Embryonic facial prominence (tissue), 1 donor: ENCODE results near the gene RAB3IP.
"Not testable (repeated sequence)": the region's sequence is repeated elsewhere in the genome, so short reads cannot be mapped to it uniquely, and the experiment has no call there.

ENCODE experiments used
- DNase-seq: peaks from one replicate; pipeline ENCODE4 v3.0.0-alpha.2; 2016; ENCODE audit errors: extremely low spot score

The RAB3IP gene

GRCh38 chr12:69756088-69756755 lies 17.6 kb downstream of the RAB3IP start:
- no peak for DNase-seq

GRCh38 chr12:69758105-69758504 lies 19.4 kb downstream of the RAB3IP start:
- no peak for DNase-seq

GRCh38 chr12:69759581-69759980 lies 20.9 kb downstream of the RAB3IP start:
- not testable (repeated sequence) for DNase-seq

- no peak for DNase-seq
These were observed 26.9 kb downstream of the RAB3IP start for GRCh38 chr12:69765515-69765914.

GRCh38 chr12:69766260-69766659 lies 27.6 kb downstream of the RAB3IP start:
- DNase-seq: no peak

- no peak for DNase-seq
These were observed 41.3 kb downstream of the RAB3IP start for GRCh38 chr12:69779928-69780327.

- DNase-seq: no peak
These were observed 44.7 kb downstream of the RAB3IP start for GRCh38 chr12:69783365-69783764.

- DNase-seq: no peak
These were observed 50.7 kb downstream of the RAB3IP start for GRCh38 chr12:69789351-69789750.

GRCh38 chr12:69792533-69792932 lies 53.9 kb downstream of the RAB3IP start:
- no peak for DNase-seq

GRCh38 chr12:69807101-69807897 lies 68.6 kb downstream of the RAB3IP start:
- DNase-seq: not testable (repeated sequence)

GRCh38 chr12:69810870-69811498 lies 72.3 kb downstream of the RAB3IP start:
- DNase-seq: no peak

GRCh38 chr12:69816082-69816481 lies 77.4 kb downstream of the RAB3IP start:
- DNase-seq: no peak

- DNase-seq: no peak
These were observed 82.4 kb downstream of the RAB3IP start for GRCh38 chr12:69821032-69821455.

GRCh38 chr12:69821456-69822159 lies 82.9 kb downstream of the RAB3IP start:
- no peak for DNase-seq

GRCh38 chr12:69822201-69822860 lies 83.7 kb downstream of the RAB3IP start:
- no peak for DNase-seq

GRCh38 chr12:69824028-69824427 lies 85.4 kb downstream of the RAB3IP start:
- DNase-seq: no peak

GRCh38 chr12:69824966-69825560 lies 86.4 kb downstream of the RAB3IP start, which contains the start of gene MYRFL:
Gene MYRFL (plus strand): TSS chr12:69825227. CDS start chr12:69825518, 291 bp downstream.
- DNase-seq: no peak

- no peak for DNase-seq
These were observed 90.2 kb downstream of the RAB3IP start for GRCh38 chr12:69828897-69829296.

- no peak for DNase-seq
These were observed 95.0 kb downstream of the RAB3IP start for GRCh38 chr12:69833696-69834095.

- no peak for DNase-seq
These were observed 95.5 kb downstream of the RAB3IP start for GRCh38 chr12:69834147-69834546.

- no peak for DNase-seq
These were observed 95.9 kb downstream of the RAB3IP start for GRCh38 chr12:69834576-69834975.
